SU-DHL-6 (cell line): ENCODE measurements around the gene BMPR2.

Source experiments
- H2AFZ ChIP-seq: fragments of 200-600 bp; sonication (generic); 2 replicates; pipeline ENCODE4 v1.6.1; 2014; ENCODE audit warnings: low read depth, mild to moderate bottlenecking, moderate library complexity, mixed read lengths, antibody characterized with exemption, low read length; ENCODE audit not compliant: severe bottlenecking
- H3F3A ChIP-seq: fragments of 200-600 bp; shearing (Covaris generic); 2 replicates; pipeline ENCODE4 v1.6.0; 2016; ENCODE audit warnings: antibody characterized with exemption, mild to moderate bottlenecking; ENCODE audit not compliant: insufficient read depth
- H3K27ac ChIP-seq: fragments of 200-600 bp; sonication (generic); 2 replicates; pipeline ENCODE4 v1.5.1; 2016; ENCODE audit warnings: low read depth, mild to moderate bottlenecking, low read length, moderate library complexity, mixed read lengths
- H3K27me3 ChIP-seq: fragments of 200-600 bp; sonication (generic), shearing (Covaris generic); 2 replicates; pipeline ENCODE4 v1.6.0; 2014; ENCODE audit warnings: mild to moderate bottlenecking, low read length
- H3K36me3 ChIP-seq: fragments of 200-600 bp; sonication (generic); 2 replicates; pipeline ENCODE4 v1.6.1; 2014; ENCODE audit warnings: mild to moderate bottlenecking, low read length, mixed read lengths
- H3K4me2 ChIP-seq: fragments of 300-600, 200-600 bp; shearing (Covaris generic), sonication (generic); 2 replicates; pipeline ENCODE4 v1.6.0; 2014; ENCODE audit warnings: low read length, low read depth, mild to moderate bottlenecking; ENCODE audit not compliant: poor library complexity, severe bottlenecking
- H3K4me3 ChIP-seq: fragments of 200-600 bp; sonication (generic); 2 replicates; pipeline ENCODE4 v1.5.1; 2014; ENCODE audit warnings: antibody characterized with exemption, low read length, mild to moderate bottlenecking, mixed read lengths; ENCODE audit not compliant: insufficient read depth, poor library complexity, severe bottlenecking
- H3K79me2 ChIP-seq: fragments of 200-600 bp; sonication (generic); 2 replicates; pipeline ENCODE4 v1.6.1; 2014; ENCODE audit warnings: mild to moderate bottlenecking, low read length, moderate library complexity; ENCODE audit not compliant: insufficient read depth
- H3K9ac ChIP-seq: fragments of 200-600 bp; sonication (generic); 2 replicates; pipeline ENCODE4 v1.7.0; 2014; ENCODE audit warnings: mild to moderate bottlenecking, low read length
- H3K9me2 ChIP-seq: fragments of 200-600 bp; sonication (generic); replicated peaks from 2 replicates; pipeline ENCODE4 v1.6.1; 2014; ENCODE audit warnings: low read length; ENCODE audit not compliant: insufficient read depth
- H3K9me3 ChIP-seq: fragments of 200-600 bp; sonication (generic); 2 replicates; pipeline ENCODE4 v1.6.1; 2014; ENCODE audit warnings: low read length, mixed read lengths; ENCODE audit not compliant: insufficient read depth
- H4K20me1 ChIP-seq: fragments of 200-600 bp; sonication (generic); 2 replicates; pipeline ENCODE4 v1.6.1; 2014; ENCODE audit warnings: low read depth, mild to moderate bottlenecking, antibody characterized with exemption, low read length, moderate library complexity, mixed read lengths
- CTCF ChIP-seq: fragments of 200-600 bp; sonication (generic); IDR thresholded peaks from one replicate; pipeline ENCODE4 v1.5.1; 2017; ENCODE audit warnings: antibody characterized with exemption, mild to moderate bottlenecking, low read length, moderate library complexity; ENCODE audit not compliant: insufficient read depth, poor library complexity, severe bottlenecking
- EZH2phosphoT487 ChIP-seq: fragments of 200-600 bp; sonication (generic), shearing (Covaris generic); conservative IDR thresholded peaks from 2 replicates; pipeline ENCODE4 v1.6.1; 2018; ENCODE audit warnings: mild to moderate bottlenecking, antibody characterized with exemption, low read length, moderate library complexity, mixed read lengths

BMPR2 gene

GRCh38 chr2:202450785-202451184 lies 74.7 kb downstream of the BMPR2 start:
- H3K36me3 ChIP-seq: no peaks in the 10 kb centered on the region
- H3K9me2 ChIP-seq: no peaks in the 10 kb centered on the region
- no peaks in the 10 kb centered on the region for H3F3A ChIP-seq
- no peaks in the 10 kb centered on the region for H3K9me3 ChIP-seq
- H3K27ac ChIP-seq: no peak overlapping the region
- H3K79me2 ChIP-seq: no peaks in the 10 kb centered on the region
- no peak overlapping the region for H3K4me3 ChIP-seq
- TF ChIP-seq EZH2phosphoT487: no peak
- no peak for TF ChIP-seq CTCF
- H2AFZ ChIP-seq: no peak overlapping the region
- H3K27me3 ChIP-seq: no peaks in the 10 kb centered on the region
- H4K20me1 ChIP-seq: no peaks in the 10 kb centered on the region
- H3K4me2 ChIP-seq: no peak overlapping the region
- H3K9ac ChIP-seq: no peak overlapping the region

GRCh38 chr2:202452744-202453143 lies 76.6 kb downstream of the BMPR2 start:
- Histone ChIP-seq H3K4me2 (no peak overlapping the region), H3K9me2 (no peaks in the 10 kb centered on the region), H2AFZ (no peak overlapping the region), H3K27me3 (no peaks in the 10 kb centered on the region), H3K36me3 (no peaks in the 10 kb centered on the region), H3K79me2 (no peaks in the 10 kb centered on the region), H3K27ac (no peak overlapping the region), H4K20me1 (no peaks in the 10 kb centered on the region), H3K9ac (no peak overlapping the region), H3K4me3 (no peak overlapping the region), H3F3A (no peaks in the 10 kb centered on the region), H3K9me3 (no peaks in the 10 kb centered on the region)
- TF ChIP-seq EZH2phosphoT487 (no peak), CTCF (no peak)

- H3F3A ChIP-seq: no peaks in the 10 kb centered on the region
- H3K9me3 ChIP-seq: no peaks in the 10 kb centered on the region
- H3K4me2 ChIP-seq: no peak overlapping the region
- H3K36me3 ChIP-seq: no peaks in the 10 kb centered on the region
- H3K9me2 ChIP-seq: no peaks in the 10 kb centered on the region
- no peak overlapping the region for H3K27ac ChIP-seq
- no peaks in the 10 kb centered on the region for H4K20me1 ChIP-seq
- H3K4me3 ChIP-seq: no peak overlapping the region
- no peaks in the 10 kb centered on the region for H3K79me2 ChIP-seq
- H3K9ac ChIP-seq: no peak overlapping the region
- no peaks in the 10 kb centered on the region for H3K27me3 ChIP-seq
- no peak overlapping the region for H2AFZ ChIP-seq
- TF ChIP-seq CTCF: no peak
- TF ChIP-seq EZH2phosphoT487: no peak
Measured at GRCh38 chr2:202454536-202454935, 78.4 kb downstream of the BMPR2 start.
